ENCODE measurements around the gene DOC2B.
"Not testable (repeated sequence)": the region's sequence is repeated elsewhere in the genome, so short reads cannot be mapped to it uniquely, and the experiment has no call there.

DOC2B gene

GRCh38 chr17:224576-224975, 43.1 kb upstream of the DOC2B start:
- not testable (repeated sequence) for H3K4me3 ChIP-seq (ENCODE audit: low read depth in 1 of 2, low read length in 2 of 2); H3K9me3 ChIP-seq (ENCODE audit: control insufficient read depth in 1 of 2, low read length in 2 of 2); H3K27me3 ChIP-seq (ENCODE audit: control insufficient read depth in 1 of 2, insufficient read depth in 2 of 2, low read length in 2 of 2); H3K4me1 ChIP-seq (ENCODE audit: control insufficient read depth in 1 of 2, insufficient read depth in 2 of 2, low read length in 2 of 2); H3K27ac ChIP-seq (ENCODE audit: low read depth, low read length); H3K36me3 ChIP-seq (ENCODE audit: control insufficient read depth in 1 of 2, insufficient read depth in 2 of 2, low read length in 2 of 2); H3K9ac ChIP-seq (ENCODE audit: low read depth in 1 of 2, low read length in 2 of 2)

DNA sequence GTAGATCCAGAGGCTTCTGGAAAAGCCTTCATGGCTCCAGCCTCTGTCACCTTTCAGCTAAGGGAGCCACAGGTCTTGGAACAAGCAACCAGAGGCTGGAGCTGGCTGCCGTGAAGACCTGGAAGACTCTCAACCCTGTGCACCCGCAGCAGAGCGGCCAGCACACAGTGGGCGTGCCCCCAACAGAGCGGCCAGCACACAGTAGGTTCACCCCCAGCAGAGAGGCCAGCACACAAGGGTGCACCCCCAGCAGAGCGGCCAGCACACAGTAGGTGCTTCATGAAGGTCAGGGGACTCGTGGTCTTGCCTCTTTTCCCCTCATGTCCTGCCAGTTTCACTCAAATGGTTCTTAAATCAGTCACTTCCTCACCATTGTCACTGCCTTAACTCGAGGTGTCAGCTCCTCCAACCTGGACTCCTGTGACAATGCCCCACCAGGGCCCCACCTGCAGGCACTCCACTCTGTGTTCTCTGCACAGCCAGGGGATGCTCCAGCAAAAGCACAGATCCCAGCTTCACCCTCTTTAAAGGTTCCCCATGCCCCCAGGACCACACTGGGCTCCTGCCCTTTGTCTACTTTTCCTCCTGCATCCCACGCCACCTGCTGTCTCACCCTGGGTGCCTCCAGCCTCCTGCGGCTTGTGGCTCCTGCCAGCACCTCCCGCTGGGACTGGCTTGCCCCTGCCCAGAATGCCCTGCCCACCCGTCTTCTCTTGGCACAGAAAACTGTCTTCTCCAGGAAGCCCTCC, 42.4 kb upstream of the DOC2B start:
- Histone ChIP-seq H3K4me1 (ENCODE audit: control insufficient read depth in 1 of 2, insufficient read depth in 2 of 2, low read length in 2 of 2) (no peaks in the 10 kb centered on the region), H3K9ac (ENCODE audit: low read depth in 1 of 2, low read length in 2 of 2) (no peak overlapping the region), H3K36me3 (ENCODE audit: control insufficient read depth in 1 of 2, insufficient read depth in 2 of 2, low read length in 2 of 2) (no peaks in the 10 kb centered on the region), H3K27ac (ENCODE audit: low read depth, low read length) (no peak overlapping the region), H3K27me3 (ENCODE audit: control insufficient read depth in 1 of 2, insufficient read depth in 2 of 2, low read length in 2 of 2) (no peaks in the 10 kb centered on the region), H3K9me3 (ENCODE audit: control insufficient read depth in 1 of 2, low read length in 2 of 2) (no peaks in the 10 kb centered on the region), H3K4me3 (ENCODE audit: low read depth in 1 of 2, low read length in 2 of 2) (no peak overlapping the region)

DNA sequence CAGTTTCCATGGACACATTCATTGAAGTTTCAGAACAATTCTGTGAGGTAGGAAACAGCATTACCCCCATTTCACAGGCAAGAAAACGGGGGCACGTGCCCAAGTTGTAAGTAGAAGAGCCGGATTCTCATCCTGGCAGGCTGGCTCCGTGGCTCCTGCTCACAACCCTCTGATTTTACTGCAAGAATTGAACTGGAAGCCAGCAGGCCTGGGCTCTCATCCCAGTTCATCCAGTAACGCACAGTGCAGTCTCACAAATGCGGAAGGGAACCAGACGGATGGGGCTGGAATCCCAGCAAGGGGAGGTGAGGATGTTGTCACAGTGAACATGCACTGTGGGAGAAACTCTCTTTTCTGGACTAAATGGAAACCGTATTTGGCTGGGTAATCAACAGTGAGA, 40.7 kb upstream of the DOC2B start:
- Histone ChIP-seq H3K9me3 (ENCODE audit: control insufficient read depth in 1 of 2, low read length in 2 of 2) (no peaks in the 10 kb centered on the region), H3K9ac (ENCODE audit: low read depth in 1 of 2, low read length in 2 of 2) (no peak overlapping the region), H3K36me3 (ENCODE audit: control insufficient read depth in 1 of 2, insufficient read depth in 2 of 2, low read length in 2 of 2) (no peaks in the 10 kb centered on the region), H3K4me1 (ENCODE audit: control insufficient read depth in 1 of 2, insufficient read depth in 2 of 2, low read length in 2 of 2) (no peaks in the 10 kb centered on the region), H3K27me3 (ENCODE audit: control insufficient read depth in 1 of 2, insufficient read depth in 2 of 2, low read length in 2 of 2) (no peaks in the 10 kb centered on the region), H3K4me3 (ENCODE audit: low read depth in 1 of 2, low read length in 2 of 2) (no peak overlapping the region), H3K27ac (ENCODE audit: low read depth, low read length) (no peak overlapping the region)

GRCh38 chr17:219696-220095, 38.2 kb upstream of the DOC2B start:
- H3K27me3 ChIP-seq (ENCODE audit: control insufficient read depth in 1 of 2, insufficient read depth in 2 of 2, low read length in 2 of 2), result no peaks in the 10 kb centered on the region
- H3K9ac ChIP-seq (ENCODE audit: low read depth in 1 of 2, low read length in 2 of 2), result no peak overlapping the region
- no peaks in the 10 kb centered on the region for H3K9me3 ChIP-seq (ENCODE audit: control insufficient read depth in 1 of 2, low read length in 2 of 2)
- no peak overlapping the region for H3K4me3 ChIP-seq (ENCODE audit: low read depth in 1 of 2, low read length in 2 of 2)
- no peak overlapping the region for H3K27ac ChIP-seq (ENCODE audit: low read depth, low read length)
- no peaks in the 10 kb centered on the region for H3K4me1 ChIP-seq (ENCODE audit: control insufficient read depth in 1 of 2, insufficient read depth in 2 of 2, low read length in 2 of 2)
- H3K36me3 ChIP-seq (ENCODE audit: control insufficient read depth in 1 of 2, insufficient read depth in 2 of 2, low read length in 2 of 2), result no peaks in the 10 kb centered on the region

- Histone ChIP-seq H3K27me3 (ENCODE audit: control insufficient read depth in 1 of 2, insufficient read depth in 2 of 2, low read length in 2 of 2) (no peaks in the 10 kb centered on the region), H3K9me3 (ENCODE audit: control insufficient read depth in 1 of 2, low read length in 2 of 2) (no peaks in the 10 kb centered on the region), H3K9ac (ENCODE audit: low read depth in 1 of 2, low read length in 2 of 2) (no peak overlapping the region), H3K27ac (ENCODE audit: low read depth, low read length) (no peak overlapping the region), H3K4me1 (ENCODE audit: control insufficient read depth in 1 of 2, insufficient read depth in 2 of 2, low read length in 2 of 2) (no peaks in the 10 kb centered on the region), H3K4me3 (ENCODE audit: low read depth in 1 of 2, low read length in 2 of 2) (no peak overlapping the region), H3K36me3 (ENCODE audit: control insufficient read depth in 1 of 2, insufficient read depth in 2 of 2, low read length in 2 of 2) (no peaks in the 10 kb centered on the region)
Observed at GRCh38 chr17:218432-219110, 37.1 kb upstream of the DOC2B start.

DNA sequence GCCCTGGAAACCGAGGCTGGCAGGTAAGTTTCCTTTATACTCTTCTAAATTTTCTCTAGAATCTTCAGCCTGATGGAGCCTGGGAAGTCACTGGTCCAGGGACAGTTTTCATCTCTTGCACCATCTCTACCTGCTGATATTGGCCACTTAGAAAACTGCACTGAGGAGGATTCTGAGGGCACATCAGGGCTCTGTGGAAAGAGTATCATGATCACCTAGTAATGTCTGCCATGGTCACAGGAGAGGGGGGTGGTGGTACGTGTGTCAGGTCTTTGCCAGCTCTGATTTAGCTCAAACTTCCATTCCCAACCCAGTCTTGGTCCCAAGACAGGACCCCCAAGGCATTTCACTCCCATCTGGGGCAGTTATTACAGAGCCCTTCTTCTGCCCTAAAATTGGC, 35.2 kb upstream of the DOC2B start:
- Histone ChIP-seq H3K9me3 (ENCODE audit: control insufficient read depth in 1 of 2, low read length in 2 of 2) (no peaks in the 10 kb centered on the region), H3K36me3 (ENCODE audit: control insufficient read depth in 1 of 2, insufficient read depth in 2 of 2, low read length in 2 of 2) (peaks cover 0 to 5% of the 10 kb centered on the region in 2 donors), H3K27me3 (ENCODE audit: control insufficient read depth in 1 of 2, insufficient read depth in 2 of 2, low read length in 2 of 2) (no peaks in the 10 kb centered on the region), H3K9ac (ENCODE audit: low read depth in 1 of 2, low read length in 2 of 2) (no peak overlapping the region), H3K4me1 (ENCODE audit: control insufficient read depth in 1 of 2, insufficient read depth in 2 of 2, low read length in 2 of 2) (no peaks in the 10 kb centered on the region), H3K27ac (ENCODE audit: low read depth, low read length) (no peak overlapping the region), H3K4me3 (ENCODE audit: low read depth in 1 of 2, low read length in 2 of 2) (no peak overlapping the region)

DNA sequence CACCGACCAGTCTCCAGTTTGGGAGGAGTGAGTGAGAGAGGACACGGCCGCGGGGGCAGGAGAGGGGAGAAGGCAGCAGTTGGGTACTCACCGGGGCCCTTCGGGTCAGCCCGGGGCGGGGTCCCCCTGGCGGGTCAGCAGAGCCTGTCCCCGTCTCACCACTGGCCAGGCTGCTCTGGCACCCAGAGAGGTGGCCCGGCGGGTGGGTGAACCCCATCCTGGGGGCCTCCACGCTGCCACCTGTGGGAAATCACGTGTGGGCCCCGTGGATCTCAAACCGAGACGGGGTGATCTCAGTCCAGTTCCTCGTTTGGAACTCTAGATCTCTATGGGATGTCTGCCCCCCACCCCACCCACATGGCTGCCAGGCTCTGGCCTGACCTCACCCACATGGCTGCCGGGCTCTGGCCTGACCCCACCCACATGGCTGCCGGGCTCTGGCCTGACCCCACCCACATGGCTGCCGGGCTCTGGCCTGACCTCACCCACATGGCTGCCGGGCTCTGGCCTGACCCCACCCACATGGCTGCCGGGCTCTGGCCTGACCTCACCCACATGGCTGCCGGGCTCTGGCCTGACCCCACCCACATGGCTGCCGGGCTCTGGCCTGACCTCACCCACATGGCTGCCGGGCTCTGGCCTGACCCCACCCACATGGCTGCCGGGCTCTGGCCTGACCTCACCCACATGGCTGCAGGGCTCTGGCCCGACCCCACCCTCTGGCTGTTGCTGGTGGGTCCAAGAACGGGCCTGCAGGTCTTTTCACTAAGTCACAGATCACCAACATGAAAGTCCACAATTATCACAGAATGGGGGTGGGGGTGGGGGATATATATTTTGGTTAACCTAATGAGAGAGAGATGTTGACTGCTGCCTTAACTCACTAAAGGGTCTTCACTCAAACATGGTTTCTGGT, 34.4 kb upstream of the DOC2B start:
- not testable (repeated sequence) for H3K9me3 ChIP-seq (ENCODE audit: control insufficient read depth in 1 of 2, low read length in 2 of 2); H3K9ac ChIP-seq (ENCODE audit: low read depth in 1 of 2, low read length in 2 of 2); H3K27ac ChIP-seq (ENCODE audit: low read depth, low read length); H3K36me3 ChIP-seq (ENCODE audit: control insufficient read depth in 1 of 2, insufficient read depth in 2 of 2, low read length in 2 of 2); H3K27me3 ChIP-seq (ENCODE audit: control insufficient read depth in 1 of 2, insufficient read depth in 2 of 2, low read length in 2 of 2); H3K4me1 ChIP-seq (ENCODE audit: control insufficient read depth in 1 of 2, insufficient read depth in 2 of 2, low read length in 2 of 2)
- peak overlapping the region in 1 of 2 donors; percentile 60 for H3K4me3 ChIP-seq (ENCODE audit: low read depth in 1 of 2, low read length in 2 of 2)

GRCh38 chr17:214881-215331, 33.5 kb upstream of the DOC2B start:
- Histone ChIP-seq H3K36me3 (ENCODE audit: control insufficient read depth in 1 of 2, insufficient read depth in 2 of 2, low read length in 2 of 2) (peaks cover 0 to 6% of the 10 kb centered on the region in 2 donors), H3K9me3 (ENCODE audit: control insufficient read depth in 1 of 2, low read length in 2 of 2) (no peaks in the 10 kb centered on the region), H3K4me3 (ENCODE audit: low read depth in 1 of 2, low read length in 2 of 2) (peak overlapping the region; percentile 6 to 60), H3K27me3 (ENCODE audit: control insufficient read depth in 1 of 2, insufficient read depth in 2 of 2, low read length in 2 of 2) (no peaks in the 10 kb centered on the region), H3K9ac (ENCODE audit: low read depth in 1 of 2, low read length in 2 of 2) (no peak overlapping the region), H3K4me1 (ENCODE audit: control insufficient read depth in 1 of 2, insufficient read depth in 2 of 2, low read length in 2 of 2) (no peaks in the 10 kb centered on the region), H3K27ac (ENCODE audit: low read depth, low read length) (no peak overlapping the region)

- Histone ChIP-seq H3K9ac (ENCODE audit: low read depth in 1 of 2, low read length in 2 of 2) (no peak overlapping the region), H3K4me3 (ENCODE audit: low read depth in 1 of 2, low read length in 2 of 2) (no peak overlapping the region), H3K27ac (ENCODE audit: low read depth, low read length) (no peak overlapping the region), H3K4me1 (ENCODE audit: control insufficient read depth in 1 of 2, insufficient read depth in 2 of 2, low read length in 2 of 2) (no peaks in the 10 kb centered on the region), H3K27me3 (ENCODE audit: control insufficient read depth in 1 of 2, insufficient read depth in 2 of 2, low read length in 2 of 2) (no peaks in the 10 kb centered on the region), H3K9me3 (ENCODE audit: control insufficient read depth in 1 of 2, low read length in 2 of 2) (no peaks in the 10 kb centered on the region), H3K36me3 (ENCODE audit: control insufficient read depth in 1 of 2, insufficient read depth in 2 of 2, low read length in 2 of 2) (peaks cover 0 to 6% of the 10 kb centered on the region in 2 donors)
Observed at GRCh38 chr17:213286-214105, 32.0 kb upstream of the DOC2B start.
